ENCODE measurements around the gene PPP6R2. TPM values are rescaled to one million over a fixed set of nuclear protein-coding genes. Genes with fewer than 3 reads are reported as not detected.

PPP6R2 gene
- total RNA-seq, 2 donors from 2014 or later, result 62.1 to 63.7 TPM

DNA sequence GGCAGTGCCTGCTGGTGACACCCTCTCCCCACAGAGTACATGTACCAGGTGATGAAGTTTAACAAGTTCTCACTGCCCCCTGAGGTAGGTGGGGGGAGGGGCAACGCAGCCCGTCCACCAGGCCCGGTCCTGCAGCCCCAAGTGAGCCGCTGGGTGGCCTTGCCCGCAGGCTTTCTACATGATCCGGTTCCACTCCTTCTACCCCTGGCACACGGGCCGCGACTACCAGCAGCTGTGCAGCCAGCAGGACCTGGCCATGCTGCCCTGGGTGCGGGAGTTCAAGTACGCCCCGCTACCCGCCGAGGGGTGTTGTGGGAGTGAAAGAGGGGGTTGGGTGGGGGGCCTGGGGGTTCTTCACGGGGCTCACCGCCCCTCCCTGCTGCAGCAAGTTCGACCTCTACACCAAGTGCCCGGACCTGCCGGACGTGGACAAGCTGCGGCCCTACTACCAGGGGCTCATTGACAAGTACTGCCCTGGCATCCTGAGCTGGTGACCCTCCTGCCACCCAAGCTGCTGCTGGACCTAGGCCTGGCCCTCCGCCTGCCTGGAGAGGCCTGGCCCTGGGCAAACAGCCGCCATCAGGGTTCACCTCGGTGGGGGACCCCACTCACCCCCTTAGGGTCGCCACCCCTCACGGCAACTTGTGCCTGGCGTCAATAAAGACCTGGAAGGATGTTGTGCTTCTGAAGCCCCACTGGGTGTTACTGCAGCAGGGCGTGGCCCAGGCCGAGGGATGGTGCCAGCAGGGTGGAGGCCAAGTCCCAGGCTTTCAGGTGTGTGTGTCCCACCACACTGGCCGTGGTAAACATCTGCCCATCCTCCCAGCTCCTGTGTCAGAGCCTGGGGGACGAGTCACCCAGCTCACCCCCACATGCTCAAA is 146.5 kb downstream of the PPP6R2 start:
- H3K9me3 ChIP-seq (ENCODE audit: control insufficient read depth, low read length, poor library complexity, severe bottlenecking), result no peaks in the 10 kb centered on the region
- H3K4me1 Mint-ChIP-seq, result peaks cover 8% of the 10 kb centered on the region
- no peak for ATAC-seq
- no peaks in the 10 kb centered on the region for H3K27me3 Mint-ChIP-seq
- no peaks in the 10 kb centered on the region for H3K36me3 Mint-ChIP-seq (ENCODE audit: low read depth)
- H3K4me3 Mint-ChIP-seq, result no peak overlapping the region
- H3K27ac Mint-ChIP-seq, result no peak overlapping the region
- DNase-seq, result no peak

DNA sequence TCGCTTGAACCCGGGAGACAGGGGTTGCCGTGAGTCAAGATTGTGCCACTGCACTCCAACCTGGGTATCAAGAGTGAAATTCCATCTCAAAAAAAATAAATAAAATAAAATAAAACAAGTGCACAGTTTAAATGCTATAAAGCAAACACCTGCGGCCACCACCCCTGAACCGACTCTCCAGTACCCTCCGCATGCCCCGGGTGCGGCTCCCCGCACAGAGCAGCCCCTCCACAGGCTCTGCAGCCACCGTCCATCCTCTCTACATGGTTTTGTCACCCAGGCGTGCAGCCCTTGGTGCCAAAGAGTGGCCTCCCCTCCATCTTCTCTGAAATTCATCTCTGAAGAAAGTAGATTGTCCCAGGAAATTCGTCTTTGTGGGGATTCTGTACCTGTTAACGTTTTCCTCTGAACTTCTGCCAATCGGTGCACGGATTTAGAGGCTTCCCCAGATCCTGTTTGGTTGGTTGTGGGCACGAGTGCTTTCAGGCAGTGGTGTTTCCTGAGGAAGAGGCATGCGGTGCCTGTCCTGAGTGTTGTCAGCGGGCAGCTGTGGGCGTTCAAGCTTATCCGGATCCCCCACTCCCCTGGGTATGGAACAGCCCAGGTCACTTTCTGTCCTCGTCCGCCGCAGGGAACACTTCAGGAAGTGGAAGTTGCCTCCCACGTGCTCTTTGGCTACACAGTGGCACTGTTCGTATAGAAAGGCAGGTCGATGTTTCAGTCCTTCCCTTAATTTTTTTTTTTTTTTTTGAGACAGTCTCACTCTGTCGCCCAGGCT is 147.6 kb downstream of the PPP6R2 start:
- H3K9me3 ChIP-seq (ENCODE audit: control insufficient read depth, low read length, poor library complexity, severe bottlenecking), result no peaks in the 10 kb centered on the region
- H3K27me3 Mint-ChIP-seq, result no peaks in the 10 kb centered on the region
- H3K4me1 Mint-ChIP-seq, result peaks cover 6% of the 10 kb centered on the region
- H3K36me3 Mint-ChIP-seq (ENCODE audit: low read depth), result no peaks in the 10 kb centered on the region
- DNase-seq, result no peak
- ATAC-seq, result peak; percentile 23
- H3K4me3 Mint-ChIP-seq, result peak overlapping the region; percentile 36
- no peak overlapping the region for H3K27ac Mint-ChIP-seq

Other genes starting within 250 kb of the PPP6R2 start
- under 1 TPM in 1 of 2 donors, not detected in 1; 0.29 TPM for gene PANX2, start 172.6 kb upstream of the PPP6R2 start, total RNA-seq
- 100 to 1,000 TPM; 141 to 158 TPM for gene TRABD, start 157.4 kb upstream of the PPP6R2 start, total RNA-seq
- 10 to 100 TPM; 27.4 to 29.5 TPM for gene SELENOO, start 142.3 kb upstream of the PPP6R2 start, total RNA-seq
- gene TUBGCP6, start 98.3 kb upstream of the PPP6R2 start, total RNA-seq, result 100 to 1,000 TPM; 110 to 122 TPM
- 100 to 1,000 TPM in 1 of 2 donors, 10 to 100 TPM in 1; 95.5 to 105 TPM for gene HDAC10, start 92.1 kb upstream of the PPP6R2 start, total RNA-seq
- 1 to 10 TPM; 1.7 to 1.9 TPM for gene MAPK12, start 81.6 kb upstream of the PPP6R2 start, total RNA-seq
- 10 to 100 TPM; 13.2 to 14.4 TPM for gene MAPK11, start 72.9 kb upstream of the PPP6R2 start, total RNA-seq
- gene PLXNB2, start 35.7 kb upstream of the PPP6R2 start, total RNA-seq, result 1 to 10 TPM; 3.0 to 7.6 TPM
- gene DENND6B, start 16.3 kb upstream of the PPP6R2 start, total RNA-seq, result 1 to 10 TPM; 1.8 to 2.2 TPM
- 100 to 1,000 TPM; 202 to 217 TPM for gene SBF1, start 131.7 kb downstream of the PPP6R2 start, total RNA-seq
- 1 to 10 TPM; 1.7 to 2.4 TPM for gene ADM2, start 138.2 kb downstream of the PPP6R2 start, total RNA-seq
- not detected for gene MIOX, start 143.5 kb downstream of the PPP6R2 start, total RNA-seq
- 100 to 1,000 TPM; 110 to 130 TPM for gene LMF2, start 164.4 kb downstream of the PPP6R2 start, total RNA-seq
- 100 to 1,000 TPM in 1 of 2 donors, 10 to 100 TPM in 1; 97.0 to 103 TPM for gene NCAPH2, start 164.9 kb downstream of the PPP6R2 start, total RNA-seq
- gene SCO2, start 182.3 kb downstream of the PPP6R2 start, total RNA-seq, result 10 to 100 TPM in 1 of 2 donors, 1 to 10 TPM in 1; 4.5 to 11.3 TPM
- 10 to 100 TPM; 22.3 to 25.9 TPM for gene TYMP, start 186.7 kb downstream of the PPP6R2 start, total RNA-seq
- 1 to 10 TPM; 3.8 to 5.1 TPM for gene KLHDC7B, start 202.6 kb downstream of the PPP6R2 start, total RNA-seq
- gene SYCE3, start 219.6 kb downstream of the PPP6R2 start, total RNA-seq, result not detected
- gene CPT1B, start 235.1 kb downstream of the PPP6R2 start, total RNA-seq, result 10 to 100 TPM; 40.0 to 59.5 TPM
- gene CHKB, start 239.5 kb downstream of the PPP6R2 start, total RNA-seq, result 100 to 1,000 TPM; 133 to 181 TPM

All from T-helper 17 cell (primary cell).